ENCODE measurements around the gene OR2W3.

- no peak for TF ChIP-seq POLR2A (IDR thresholded peaks at IDR 0.05)
- TF ChIP-seq, protein P1, sequence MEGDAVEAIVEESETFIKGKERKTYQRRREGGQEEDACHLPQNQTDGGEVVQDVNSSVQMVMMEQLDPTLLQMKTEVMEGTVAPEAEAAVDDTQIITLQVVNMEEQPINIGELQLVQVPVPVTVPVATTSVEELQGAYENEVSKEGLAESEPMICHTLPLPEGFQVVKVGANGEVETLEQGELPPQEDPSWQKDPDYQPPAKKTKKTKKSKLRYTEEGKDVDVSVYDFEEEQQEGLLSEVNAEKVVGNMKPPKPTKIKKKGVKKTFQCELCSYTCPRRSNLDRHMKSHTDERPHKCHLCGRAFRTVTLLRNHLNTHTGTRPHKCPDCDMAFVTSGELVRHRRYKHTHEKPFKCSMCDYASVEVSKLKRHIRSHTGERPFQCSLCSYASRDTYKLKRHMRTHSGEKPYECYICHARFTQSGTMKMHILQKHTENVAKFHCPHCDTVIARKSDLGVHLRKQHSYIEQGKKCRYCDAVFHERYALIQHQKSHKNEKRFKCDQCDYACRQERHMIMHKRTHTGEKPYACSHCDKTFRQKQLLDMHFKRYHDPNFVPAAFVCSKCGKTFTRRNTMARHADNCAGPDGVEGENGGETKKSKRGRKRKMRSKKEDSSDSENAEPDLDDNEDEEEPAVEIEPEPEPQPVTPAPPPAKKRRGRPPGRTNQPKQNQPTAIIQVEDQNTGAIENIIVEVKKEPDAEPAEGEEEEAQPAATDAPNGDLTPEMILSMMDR (IDR thresholded peaks at IDR 0.05): no peak
These were observed 47.0 kb upstream of the OR2W3 start for GRCh38 chr1:247848346-247848745.
